IMR-90 (cell line): ENCODE data around the gene TLX1. TPM values are rescaled to one million over a fixed set of nuclear protein-coding genes. Genes with fewer than 3 reads are reported as not detected.

Experiments used
- ATAC-seq: fragments of 200-7000 bp; cut with Tn5 transposase; 2 replicates; pipeline ENCODE4 v1.9.1; 2020; ENCODE audit warnings: low read depth, mild to moderate bottlenecking, moderate library complexity
- BruUV-seq: library from RNA; stranded (reverse); fragments of 400-500 nt; replicated peaks from 2 replicates; lab custom pipeline; 2021; lab: Mats Ljungman, UMichigan
- CTCF ChIA-PET: fragments of 300-600 bp; formaldehyde crosslinking; extraction: SDS; loops from one replicate; lab custom pipeline; 2021; ENCODE audit warnings: antibody characterized with exemption; lab: Yijun Ruan, JAX
- POLR2A ChIA-PET: fragments of 300-600 bp; sonication (Branson Sonifier 250); formaldehyde crosslinking; loops from one replicate; lab custom pipeline; 2022; ENCODE audit warnings: antibody characterized with exemption; ENCODE audit not compliant: unreplicated experiment; lab: Charles Lee
- DNase-seq: peaks from one replicate; pipeline ENCODE4 v3.0.0; 2013
- H2AFZ ChIP-seq: replicated peaks from 2 replicates; pipeline ENCODE3; 2013; ENCODE audit warnings: low read length, mild to moderate bottlenecking; ENCODE audit not compliant: poor library complexity
- H2AK5ac ChIP-seq: 2 replicates; pipeline ENCODE4 v1.6.1; 2013; ENCODE audit warnings: low read depth, low read length, inconsistent platforms
- H2AK9ac ChIP-seq: replicated peaks from 2 replicates; pipeline ENCODE3; 2013; ENCODE audit warnings: mild to moderate bottlenecking, low read depth, low read length, moderate library complexity; ENCODE audit not compliant: poor library complexity
- H2BK120ac ChIP-seq: 2 replicates; pipeline ENCODE4 v1.6.1; 2013; ENCODE audit warnings: low read depth, low read length, inconsistent platforms
- H2BK15ac ChIP-seq: 3 replicates; pipeline ENCODE4 v1.6.1; 2013; ENCODE audit warnings: low read depth, low read length, inconsistent platforms
- H2BK20ac ChIP-seq: 2 replicates; pipeline ENCODE4 v1.6.1; 2013; ENCODE audit warnings: low read depth, mild to moderate bottlenecking, inconsistent platforms, low read length, moderate library complexity
- H2BK5ac ChIP-seq: 2 replicates; pipeline ENCODE4 v1.6.1; 2013; ENCODE audit warnings: mild to moderate bottlenecking, low read depth, low read length, inconsistent platforms; ENCODE audit not compliant: poor library complexity, severe bottlenecking
- H3K14ac ChIP-seq: replicated peaks from 2 replicates; pipeline ENCODE4 v1.6.1; 2013; ENCODE audit warnings: low read depth, low read length, inconsistent platforms
- H3K18ac ChIP-seq: 2 replicates; pipeline ENCODE4 v1.6.1; 2013; ENCODE audit warnings: low read depth, low read length, control low read depth
- H3K23ac ChIP-seq: 2 replicates; pipeline ENCODE4 v1.6.1; 2013; ENCODE audit warnings: low read depth, low read length, inconsistent platforms
- H3K27ac ChIP-seq: 2 replicates; pipeline ENCODE4 v1.5.1; 2013; ENCODE audit warnings: mild to moderate bottlenecking, control low read depth, low read length; ENCODE audit not compliant: insufficient read depth
- H3K27me3 ChIP-seq: 2 replicates; pipeline ENCODE4 v1.6.1; 2013; ENCODE audit warnings: low read length; ENCODE audit not compliant: control insufficient read depth, insufficient read depth
- H3K36me3 ChIP-seq: 2 replicates; pipeline ENCODE4 v1.6.1; 2013; ENCODE audit warnings: low read length, mixed read lengths; ENCODE audit not compliant: control insufficient read depth, insufficient read depth
- H3K4ac ChIP-seq: 2 replicates; pipeline ENCODE4 v1.6.1; 2013; ENCODE audit warnings: low read depth, low read length, inconsistent platforms
- H3K4me1 ChIP-seq: 2 replicates; pipeline ENCODE4 v1.6.1; 2013; ENCODE audit warnings: low read length, mixed read lengths; ENCODE audit not compliant: control insufficient read depth, insufficient read depth
- H3K4me2 ChIP-seq: 2 replicates; pipeline ENCODE4 v1.6.1; 2013; ENCODE audit warnings: low read depth, mild to moderate bottlenecking, control low read depth, low read length, moderate library complexity
- H3K4me3 ChIP-seq: 2 replicates; pipeline ENCODE4 v1.5.1; 2013; ENCODE audit warnings: low read depth, mild to moderate bottlenecking, control low read depth, low read length, moderate library complexity; ENCODE audit not compliant: insufficient read depth
- H3K56ac ChIP-seq: 2 replicates; pipeline ENCODE4 v1.6.1; 2013; ENCODE audit warnings: low read length, inconsistent platforms; ENCODE audit not compliant: insufficient read depth; ENCODE audit errors: extremely low read depth
- H3K79me1 ChIP-seq, 2 experiments: 2 replicates each; pipeline ENCODE4 v1.6.1; 2013; ENCODE audit warnings: low read length in 2 of 2, inconsistent platforms in 1 of 2, low read depth in 1 of 2
- H3K9ac ChIP-seq: 2 replicates; pipeline ENCODE4 v1.6.1; 2013; ENCODE audit warnings: low read depth, low read length, control low read depth
- H3K9me1 ChIP-seq: 2 replicates; pipeline ENCODE4 v1.6.1; 2013; ENCODE audit warnings: low read length, inconsistent platforms; ENCODE audit not compliant: insufficient read depth
- H3K9me3 ChIP-seq: 2 replicates; pipeline ENCODE4 v1.6.1; 2013; ENCODE audit warnings: low read length; ENCODE audit not compliant: control insufficient read depth, insufficient read depth
- H4K20me1 ChIP-seq: 2 replicates; pipeline ENCODE4 v1.6.1; 2013; ENCODE audit warnings: low read length, inconsistent platforms; ENCODE audit not compliant: insufficient read depth
- H4K5ac ChIP-seq: 2 replicates; pipeline ENCODE4 v1.6.1; 2013; ENCODE audit warnings: mild to moderate bottlenecking, low read depth, low read length, control low read depth
- H4K8ac ChIP-seq, 2 experiments: 2 replicates each; pipeline ENCODE4 v1.6.1; 2013; ENCODE audit warnings: low read depth in 2 of 2, low read length in 2 of 2, control low read depth in 1 of 2, inconsistent platforms in 1 of 2
- H4K91ac ChIP-seq: 2 replicates; pipeline ENCODE4 v1.6.1; 2013; ENCODE audit warnings: low read depth, low read length, inconsistent platforms; ENCODE audit not compliant: insufficient read depth
- CEBPB ChIP-seq: IDR thresholded peaks from 2 replicates; pipeline ENCODE4 v1.6.1; 2012; ENCODE audit warnings: low read depth, low read length, improper control_type of control experiment
- CTCF ChIP-seq: conservative IDR thresholded peaks from 2 replicates; pipeline ENCODE4 v1.5.1; 2012; ENCODE audit warnings: mild to moderate bottlenecking, low read depth, low read length, improper control_type of control experiment
- FOS ChIP-seq: fragments of 150-350 bp; IDR thresholded peaks from 2 replicates; pipeline ENCODE4 v1.6.1; 2016; ENCODE audit warnings: low read depth, low read length
- MAFK ChIP-seq: IDR thresholded peaks from 2 replicates; pipeline ENCODE4 v1.6.1; 2012; ENCODE audit warnings: low read depth, low read length, improper control_type of control experiment
- MAZ ChIP-seq: IDR thresholded peaks from 2 replicates; pipeline ENCODE4 v1.6.1; 2012; ENCODE audit warnings: low read depth, mild to moderate bottlenecking, low read length, improper control_type of control experiment, moderate library complexity, borderline replicate concordance
- MXI1 ChIP-seq: IDR thresholded peaks from 2 replicates; pipeline ENCODE4 v1.6.1; 2012; ENCODE audit warnings: low read depth, mild to moderate bottlenecking, low read length, moderate library complexity, borderline replicate concordance
- RFX5 ChIP-seq: IDR thresholded peaks from 2 replicates; pipeline ENCODE4 v1.8.0; 2012; ENCODE audit warnings: low read depth, mild to moderate bottlenecking, low read length, moderate library complexity
- USF2 ChIP-seq: fragments of 150-350 bp; IDR thresholded peaks from 2 replicates; pipeline ENCODE4 v1.6.1; 2017; ENCODE audit warnings: mild to moderate bottlenecking, antibody characterized with exemption, low read length, low read depth
- WGBS, 2 experiments: methylation state at CpG; one replicate each; pipeline versions ENCODE4 v1.1.5 to v1.1.7; 2013; ENCODE audit warnings: missing lambda C conversion rate in 2 of 2; ENCODE audit not compliant: insufficient read length in 1 of 2; ENCODE audit errors: extremely low coverage in 2 of 2; 5-methylcytosine and 5-hydroxymethylcytosine counted together
- dilution Hi-C: fragments of 300-500 bp; cut with HindIII; formaldehyde crosslinking; loops from one replicate; pipeline ENCODE4 v1.14.3; 2018; ENCODE audit warnings: low sequenced_read_pairs; ENCODE audit not compliant: unreplicated experiment
- in situ Hi-C: fragments of 300-500 bp; cut with MboI; formaldehyde crosslinking; loops from 3 replicates; pipeline ENCODE4 v1.14.3; 2019; ENCODE audit warnings: low sequenced_read_pairs, inconsistent platforms, mixed read lengths
- intact Hi-C: fragments of 100-400 bp; cut with micrococcal nuclease; formaldehyde crosslinking; loops from 2 replicates; pipeline ENCODE4 v1.10.0; 2022
- polyA plus RNA-seq, 3 experiments: library from polyadenylated mRNA; depleted of rRNA; stranded (reverse); fragments of >200 nt; gene quantifications; 2 replicates each; pipeline ENCODE4 v1.2.3, GENCODE V29; 2012; ENCODE audit warnings: low replicate concordance in 1 of 3
- total RNA-seq: library from RNA; depleted of rRNA; stranded (reverse); fragments of >200 nt; gene quantifications from 2 replicates; pipeline ENCODE4 v1.2.3, GENCODE V29; 2012

TLX1 gene
- total and polyA plus RNA-seq, 2 of the 4 experiments (the other 2 are of a cell fraction) = not detected

- Histone ChIP-seq H3K36me3 (no peaks in the 10 kb centered on the region), H3K18ac (no peak overlapping the region), H3K23ac (peak overlapping the region; percentile 23; the same call in 1 of the 2 replicates), H3K9me1 (no peaks in the 10 kb centered on the region), H2AK5ac (no peak overlapping the region), H3K4ac (no peak overlapping the region), H3K27me3 (peaks cover 40% of the 10 kb centered on the region), H4K5ac (no peak overlapping the region), H2BK20ac (no peak overlapping the region), H4K20me1 (no peaks in the 10 kb centered on the region), H2BK15ac (no peak overlapping the region), H3K4me1 (no peaks in the 10 kb centered on the region), H3K4me2 (no peak overlapping the region), H3K9ac (no peak overlapping the region), H2BK5ac (no peak overlapping the region), H4K8ac (no peak overlapping the region), H3K79me1 (no peaks in the 10 kb centered on the region), H3K56ac (no peak overlapping the region), H2AFZ (no peak overlapping the region), H2AK9ac (peak overlapping the region; percentile 74), H3K27ac (no peak overlapping the region), H3K4me3 (no peak overlapping the region), H3K9me3 (no peaks in the 10 kb centered on the region), H3K14ac (no peak overlapping the region), H2BK120ac (no peak overlapping the region), H4K91ac (no peak overlapping the region)
- dilution Hi-C loops (no loop called here), in situ Hi-C loops (no loop called here), intact Hi-C loops (no loop called here)
- no TSS peak for BruUV-seq
- DNase-seq (no peak), ATAC-seq (peak; percentile 15)
- CTCF ChIA-PET = interaction anchor here (1.4 kb wide), 1 partner anchor 16 kb away, joined by 7 read pairs; no protein-coding TSS in a partner anchor
- POLR2A ChIA-PET = no interaction called here
- TF ChIP-seq CTCF (no peak), MXI1 (no peak), CEBPB (no peak), MAFK (no peak), FOS (no peak), MAZ (no peak), RFX5 (no peak), USF2 (no peak)
- WGBS, 2 experiments = 20% methylated on average over 4 of the region's 6 CpGs; no CpG with 5 or more reads in 1 of the 2 experiments
Observed at GRCh38 chr10:101157756-101158458, 26.8 kb downstream of the TLX1 start.
